Ovary (tissue), 9 donors: ENCODE results near the gene SLC1A2. TPM values are rescaled to one million over a fixed set of nuclear protein-coding genes. Genes with fewer than 3 reads are reported as not detected.

Source experiments
- DNase-seq, 5 donors: peaks; one replicate each; pipeline ENCODE4 v3.0.0-alpha.2; 2019 to 2020
- H3K27ac ChIP-seq, 2 donors: fragments of 200-600 bp; one replicate each; pipeline versions ENCODE4 v1.5.1 to v1.8.0; 2019 to 2022
- H3K27me3 ChIP-seq: fragments of 200-600 bp; one replicate; pipeline ENCODE4 v1.8.0; 2022
- H3K36me3 ChIP-seq: fragments of 200-600 bp; sonication (generic); one replicate; pipeline ENCODE4 v1.5.1; 2019
- H3K4me1 ChIP-seq: one replicate; pipeline ENCODE4 v1.8.1; 2013; ENCODE audit warnings: mild to moderate bottlenecking, moderate library complexity; ENCODE audit not compliant: insufficient read depth
- H3K4me3 ChIP-seq: fragments of 200-600 bp; sonication (generic); one replicate; pipeline ENCODE4 v1.5.1; 2017
- H3K9me3 ChIP-seq, 2 donors: fragments of 200-600 bp in 1 of 2; sonication (generic) in 1 of 2; one replicate each; pipeline versions ENCODE4 v1.5.1 to v1.8.1; 2013 to 2019; ENCODE audit warnings: mild to moderate bottlenecking in 1 of 2, moderate library complexity in 1 of 2
- CTCF ChIP-seq, 3 donors: fragments of 450-650 bp in 2 of 3; fragments of 200-600 bp in 1 of 3; IDR thresholded peaks; one replicate each; pipeline versions ENCODE4 v1.5.1 to v1.8.0; 2016 to 2022; ENCODE audit warnings: antibody characterized with exemption in 3 of 3, mild to moderate bottlenecking in 1 of 3
- EP300 ChIP-seq: sonication (generic); formaldehyde crosslinking; IDR thresholded peaks from one replicate; pipeline ENCODE4 v1.6.1; 2017; ENCODE audit warnings: antibody characterized with exemption
- POLR2A ChIP-seq: fragments of 450-650 bp; IDR thresholded peaks from one replicate; pipeline ENCODE4 v1.6.1; 2017; ENCODE audit warnings: antibody characterized with exemption, mild to moderate bottlenecking, moderate library complexity
- WGBS, 3 donors: extraction: QIAGEN DNeasy Blood & Tissue Kit in 1 of 3; methylation state at CpG; one replicate each; pipeline versions ENCODE4 v1.1.5 to v1.1.7; 2013 to 2017; 5-methylcytosine and 5-hydroxymethylcytosine counted together
- intact Hi-C, 4 donors: fragments of 100-400 bp; cut with DNase I; formaldehyde crosslinking; loops; one replicate each; pipeline versions ENCODE4 v1.11.0 to v1.15.1; 2022 to 2023
- polyA plus RNA-seq, 2 donors: library from polyadenylated mRNA; stranded (reverse); fragments of 200-250 nt in 1 of 2; fragments of 350-450 nt in 1 of 2; fragmentation: Illumina TruSeq in 1 of 2; extraction: RNeasy Lipid Tissue Mini Kit (QIAGEN cat#74804) in 1 of 2; gene quantifications; one replicate each; pipeline ENCODE4 v1.2.3, GENCODE V29; 2013 to 2014
- total RNA-seq, 7 donors: library from RNA; depleted of rRNA in 2 of 7; stranded (reverse); fragments of >200 nt in 2 of 7; fragmentation: NEBNext Ultra II Directional in 3 of 7; extraction: Animal tissue kit (Norgen Biotek cat#: 25700) in 3 of 7; gene quantifications; one replicate each; pipeline versions ENCODE4 v1.1.0 to v1.2.4, GENCODE V29; 2016 to 2023
- donor health status: DM: no; HTN: no; CAD: no; lungs with moderate emphysema.
- donor health status: DM: no; HTN: no; CAD: no.
- donor health status: Bipolar disorder and iron deficiency.
- donor health status: DM: yes; HTN: yes; CAD: no.
- donor health status: DM: no; HTN: no; CAD: no.
- donor health status: DM: yes; HTN: yes; CAD: no.

Gene SLC1A2
- total and polyA plus RNA-seq, 9 donors, result 0.02 to 0.80 (median 0.15) TPM

GRCh38 chr11:35412285-35412684, 7.1 kb downstream of the SLC1A2 start:
- no peak for DNase-seq
- 54 to 67% (median 57%) methylated on average over 2 of the region's 2 CpGs for WGBS, 3 donors
- no peaks in the 10 kb centered on the region for H3K9me3 ChIP-seq
- no peaks in the 10 kb centered on the region for H3K36me3 ChIP-seq
- H3K4me1 ChIP-seq, result no peaks in the 10 kb centered on the region
- no peak overlapping the region for H3K4me3 ChIP-seq
- intact Hi-C loops, result no loop called here
- H3K27me3 ChIP-seq, result no peaks in the 10 kb centered on the region
- no peak overlapping the region for H3K27ac ChIP-seq
- TF ChIP-seq EP300 (no peak), CTCF (IDR thresholded peaks at IDR 0.05) (no peak), POLR2A (no peak)

- Histone ChIP-seq H3K27ac (no peak overlapping the region), H3K27me3 (no peaks in the 10 kb centered on the region), H3K4me1 (no peaks in the 10 kb centered on the region), H3K9me3 (no peaks in the 10 kb centered on the region), H3K36me3 (no peaks in the 10 kb centered on the region), H3K4me3 (no peak overlapping the region)
- no peak for DNase-seq
- no peak for TF ChIP-seq CTCF (IDR thresholded peaks at IDR 0.05)
- TF ChIP-seq EP300, result no peak
- TF ChIP-seq POLR2A, result no peak
- whole genome bisulfite sequencing, 3 donors, result 71 to 80% (median 74%) methylated on average over 1 of the region's 1 CpG
- intact Hi-C loops, result no loop called here
These were observed 12.3 kb downstream of the SLC1A2 start for GRCh38 chr11:35407041-35407440.

- 49 to 64% (median 53%) methylated on average over 7 of the region's 7 CpGs for WGBS, 3 donors
- Histone ChIP-seq H3K4me1 (no peaks in the 10 kb centered on the region), H3K27ac (no peak overlapping the region), H3K9me3 (no peaks in the 10 kb centered on the region), H3K27me3 (no peaks in the 10 kb centered on the region), H3K36me3 (no peaks in the 10 kb centered on the region), H3K4me3 (no peak overlapping the region)
- TF ChIP-seq POLR2A, result no peak
- TF ChIP-seq CTCF (IDR thresholded peaks at IDR 0.05), result no peak
- TF ChIP-seq EP300, result no peak
- intact Hi-C loops, result no loop called here
- DNase-seq, result no peak
These were observed 15.0 kb downstream of the SLC1A2 start for GRCh38 chr11:35404388-35404775.

- Histone ChIP-seq H3K9me3 (no peaks in the 10 kb centered on the region), H3K4me3 (no peak overlapping the region), H3K36me3 (no peaks in the 10 kb centered on the region), H3K27me3 (no peaks in the 10 kb centered on the region), H3K4me1 (no peaks in the 10 kb centered on the region), H3K27ac (no peak overlapping the region)
- intact Hi-C loops, result no loop called here
- no peak for DNase-seq
- TF ChIP-seq EP300 (no peak), POLR2A (no peak)
- WGBS, 3 donors, result 74 to 91% (median 74%) methylated on average over 7 of the region's 7 CpGs
These were observed 15.5 kb downstream of the SLC1A2 start for GRCh38 chr11:35403765-35404387.

GRCh38 chr11:35402751-35403660, 16.4 kb downstream of the SLC1A2 start:
- intact Hi-C loops, result no loop called here
- 60 to 70% (median 61%) methylated on average over 9 of the region's 9 CpGs for WGBS, 3 donors
- Histone ChIP-seq H3K4me3 (no peak overlapping the region), H3K4me1 (no peaks in the 10 kb centered on the region), H3K27me3 (no peaks in the 10 kb centered on the region), H3K27ac (no peak overlapping the region), H3K9me3 (no peaks in the 10 kb centered on the region), H3K36me3 (no peaks in the 10 kb centered on the region)
- TF ChIP-seq POLR2A (no peak), CTCF (IDR thresholded peaks at IDR 0.05) (no peak), EP300 (no peak)
- DNase-seq, result no peak
